GM23338 (cell line): ENCODE results near the gene WEE2. TPM values are rescaled to one million over a fixed set of nuclear protein-coding genes. Genes with fewer than 3 reads are reported as not detected.

Experiments
- ATAC-seq: fragments of 200-7000 bp; cut with Tn5 transposase; 3 replicates; pipeline ENCODE4 v1.9.1; 2020
- DNase-seq: peaks from one replicate; pipeline ENCODE4 v3.0.0-alpha.2; 2015; ENCODE audit warnings: low spot score
- H2AFZ ChIP-seq: fragments of 200-600 bp; sonication (generic); 2 replicates; pipeline ENCODE4 v1.8.0; 2016; ENCODE audit warnings: antibody characterized with exemption, mild to moderate bottlenecking, moderate library complexity
- H3F3A ChIP-seq: fragments of 200-600 bp; sonication (generic); replicated peaks from 2 replicates; pipeline ENCODE4 v1.8.0; 2017; ENCODE audit warnings: antibody characterized with exemption, mixed run types, low read depth
- H3K27ac ChIP-seq: fragments of 200-600 bp; sonication (generic); 2 replicates; pipeline ENCODE4 v1.6.1; 2016; ENCODE audit warnings: low read depth
- H3K27me3 ChIP-seq: fragments of 200-600 bp; sonication (generic); 2 replicates; pipeline ENCODE4 v1.8.0; 2016; ENCODE audit warnings: mild to moderate bottlenecking, mixed run types, moderate library complexity; ENCODE audit not compliant: insufficient read depth
- H3K36me3 ChIP-seq: fragments of 200-600 bp; sonication (generic); 2 replicates; pipeline ENCODE4 v1.8.0; 2016; ENCODE audit warnings: mild to moderate bottlenecking; ENCODE audit not compliant: insufficient read depth
- H3K4me1 ChIP-seq: fragments of 200-600 bp; sonication (generic); 2 replicates; pipeline ENCODE4 v1.8.0; 2016; ENCODE audit warnings: mild to moderate bottlenecking, moderate library complexity; ENCODE audit not compliant: insufficient read depth
- H3K4me2 ChIP-seq: fragments of 200-600 bp; sonication (generic); 2 replicates; pipeline ENCODE4 v1.7.1; 2017; ENCODE audit warnings: mixed run types
- H3K4me3 ChIP-seq: fragments of 200-600 bp; sonication (generic); 2 replicates; pipeline ENCODE4 v1.6.1; 2016; ENCODE audit warnings: mixed run types
- H3K79me2 ChIP-seq: fragments of 200-600 bp; sonication (generic); replicated peaks from 2 replicates; pipeline ENCODE4 v1.8.0; 2017; ENCODE audit warnings: mild to moderate bottlenecking; ENCODE audit not compliant: insufficient read depth
- H3K9me2 ChIP-seq: fragments of 200-600 bp; sonication (generic); 2 replicates; pipeline ENCODE4 v1.8.0; 2017; ENCODE audit not compliant: insufficient read depth
- H4K20me1 ChIP-seq: fragments of 200-600 bp; sonication (generic); replicated peaks from 2 replicates; pipeline ENCODE4 v1.8.0; 2017; ENCODE audit warnings: mild to moderate bottlenecking; ENCODE audit not compliant: insufficient read depth
- H3K27ac Mint-ChIP-seq: 2 replicates; pipeline ENCODE4 v1.8.0; 2020; ENCODE audit warnings: inconsistent platforms, mild to moderate bottlenecking, moderate library complexity, mixed read lengths
- H3K27me3 Mint-ChIP-seq: 3 replicates; pipeline ENCODE4 v1.8.0; 2022; ENCODE audit warnings: low read depth, mild to moderate bottlenecking, moderate library complexity, mixed read lengths, inconsistent platforms; ENCODE audit not compliant: insufficient read depth, poor library complexity
- H3K36me3 Mint-ChIP-seq: 3 replicates; pipeline ENCODE4 v1.8.0; 2021; ENCODE audit warnings: low read depth, mild to moderate bottlenecking, inconsistent platforms, moderate library complexity, mixed read lengths
- H3K4me1 Mint-ChIP-seq: 3 replicates; pipeline ENCODE4 v1.8.0; 2020; ENCODE audit warnings: mild to moderate bottlenecking, inconsistent platforms, mixed read lengths
- H3K4me3 Mint-ChIP-seq: 3 replicates; pipeline ENCODE4 v1.8.0; 2021; ENCODE audit warnings: moderate library complexity, mild to moderate bottlenecking, inconsistent platforms, mixed read lengths
- H3K9me3 Mint-ChIP-seq: 3 replicates; pipeline ENCODE4 v1.8.0; 2020; ENCODE audit warnings: moderate library complexity, mild to moderate bottlenecking, inconsistent platforms, mixed read lengths
- CREB1 ChIP-seq: fragments of 250-450 bp; sonication (Bioruptor Pico); IDR thresholded peaks from 2 replicates; pipeline ENCODE4 v1.5.0; 2020; ENCODE audit warnings: low read depth, mild to moderate bottlenecking, moderate library complexity
- EZH2 ChIP-seq: fragments of 200-600 bp; sonication (generic); IDR thresholded peaks from one replicate; pipeline ENCODE4 v1.8.0; 2017; ENCODE audit warnings: antibody characterized with exemption, mild to moderate bottlenecking, low read depth; ENCODE audit not compliant: unreplicated experiment
- JUNB ChIP-seq: IDR thresholded peaks from one replicate; pipeline ENCODE4 v1.6.1; 2016; ENCODE audit warnings: antibody characterized with exemption; ENCODE audit not compliant: unreplicated experiment
- NANOG ChIP-seq: IDR thresholded peaks from 2 replicates; pipeline ENCODE4 v1.6.1; 2016; ENCODE audit warnings: antibody characterized with exemption, borderline replicate concordance
- POLR2AphosphoS5 ChIP-seq: IDR thresholded peaks from 2 replicates; pipeline ENCODE4 v1.6.1; 2016; ENCODE audit warnings: antibody characterized with exemption, low read depth
- STAT1 ChIP-seq: IDR thresholded peaks from one replicate; pipeline ENCODE4 v1.6.1; 2016; ENCODE audit warnings: antibody characterized with exemption; ENCODE audit not compliant: unreplicated experiment
- ZNF114 ChIP-seq: fragments of 250-450 bp; sonication (Bioruptor Pico); IDR thresholded peaks from 2 replicates; pipeline ENCODE4 v1.5.0; 2020; ENCODE audit warnings: mild to moderate bottlenecking, moderate library complexity
- ZNF462 ChIP-seq: fragments of 250-450 bp; sonication (Bioruptor Pico); IDR thresholded peaks from 2 replicates; pipeline ENCODE4 v1.5.0; 2020; ENCODE audit warnings: mild to moderate bottlenecking, moderate library complexity
- polyA plus RNA-seq: library from polyadenylated mRNA; unstranded; fragments of >200 nt; fragmentation: Nextera tagmentation; extraction: Ambion mirVana; gene quantifications from 2 replicates; pipeline ENCODE4 v1.2.1, GENCODE V29; 2016
- total RNA-seq: library from RNA; depleted of rRNA; stranded (reverse); fragments of >200 nt; shearing (Covaris generic); gene quantifications from 2 replicates; pipeline ENCODE4 v1.2.3, GENCODE V29; 2014
- TF ChIP-seq, protein P1 (sequence below): IDR thresholded peaks from one replicate; pipeline ENCODE4 v1.6.1; 2018; ENCODE audit warnings: antibody characterized with exemption; ENCODE audit not compliant: unreplicated experiment

The WEE2 gene
- total and polyA plus RNA-seq, 2 experiments from 2014 or later: not detected

DNA sequence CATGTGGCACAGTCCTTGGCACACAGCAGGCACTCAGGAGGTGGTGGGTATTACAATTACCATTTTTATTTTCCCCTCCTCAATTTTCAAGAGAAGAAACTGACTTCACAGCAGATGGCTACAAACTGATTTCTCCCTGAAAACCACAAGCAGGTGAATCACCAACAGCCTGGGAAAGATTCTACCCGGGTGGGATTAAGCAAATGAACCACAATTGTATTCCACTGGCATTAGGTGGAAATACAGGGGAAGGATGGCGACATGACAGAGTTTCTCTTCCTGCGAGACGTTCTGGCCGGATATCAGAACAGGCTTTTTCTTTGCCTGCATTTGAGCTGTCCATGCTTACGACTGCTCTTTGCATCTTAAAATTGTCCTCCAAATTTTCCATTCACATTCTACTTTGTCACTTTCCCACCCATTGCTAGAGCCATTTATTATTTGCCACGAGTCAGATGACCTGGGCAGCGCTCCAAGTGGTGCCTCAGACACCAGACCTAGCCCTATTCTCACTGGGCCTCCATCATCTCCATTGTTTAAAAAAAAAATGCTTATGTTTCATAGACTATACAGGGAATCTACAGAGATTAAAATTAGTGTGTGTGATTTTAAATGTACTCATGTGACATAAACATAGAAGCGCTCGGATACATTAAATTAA lies 10.8 kb upstream of the WEE2 start:
- Mint-ChIP-seq H3K4me1 (peaks cover 60% of the 10 kb centered on the region), H3K27ac (no peak overlapping the region), H3K36me3 (no peaks in the 10 kb centered on the region), H3K4me3 (no peak overlapping the region), H3K27me3 (peaks cover 4% of the 10 kb centered on the region), H3K9me3 (no peaks in the 10 kb centered on the region)
- no peak for ATAC-seq
- Histone ChIP-seq H3K79me2 (peaks cover 76% of the 10 kb centered on the region), H4K20me1 (peaks cover 7% of the 10 kb centered on the region; the same call in 1 of the 2 replicates), H3K36me3 (no peaks in the 10 kb centered on the region), H3K9me2 (no peaks in the 10 kb centered on the region), H3K27ac (no peak overlapping the region), H2AFZ (no peak overlapping the region), H3K4me1 (peaks cover 45% of the 10 kb centered on the region), H3F3A (peaks cover 3% of the 10 kb centered on the region; the same call in 1 of the 2 replicates), H3K27me3 (peaks cover 1% of the 10 kb centered on the region; the same call in 1 of the 2 replicates), H3K4me2 (peak overlapping the region; percentile 41; the same call in 1 of the 2 replicates), H3K4me3 (no peak overlapping the region)
- DNase-seq: no peak
- TF ChIP-seq POLR2AphosphoS5 (no peak), CREB1 (CRISPR knock-in tag) (no peak), ZNF462 (CRISPR knock-in tag) (no peak)

DNA sequence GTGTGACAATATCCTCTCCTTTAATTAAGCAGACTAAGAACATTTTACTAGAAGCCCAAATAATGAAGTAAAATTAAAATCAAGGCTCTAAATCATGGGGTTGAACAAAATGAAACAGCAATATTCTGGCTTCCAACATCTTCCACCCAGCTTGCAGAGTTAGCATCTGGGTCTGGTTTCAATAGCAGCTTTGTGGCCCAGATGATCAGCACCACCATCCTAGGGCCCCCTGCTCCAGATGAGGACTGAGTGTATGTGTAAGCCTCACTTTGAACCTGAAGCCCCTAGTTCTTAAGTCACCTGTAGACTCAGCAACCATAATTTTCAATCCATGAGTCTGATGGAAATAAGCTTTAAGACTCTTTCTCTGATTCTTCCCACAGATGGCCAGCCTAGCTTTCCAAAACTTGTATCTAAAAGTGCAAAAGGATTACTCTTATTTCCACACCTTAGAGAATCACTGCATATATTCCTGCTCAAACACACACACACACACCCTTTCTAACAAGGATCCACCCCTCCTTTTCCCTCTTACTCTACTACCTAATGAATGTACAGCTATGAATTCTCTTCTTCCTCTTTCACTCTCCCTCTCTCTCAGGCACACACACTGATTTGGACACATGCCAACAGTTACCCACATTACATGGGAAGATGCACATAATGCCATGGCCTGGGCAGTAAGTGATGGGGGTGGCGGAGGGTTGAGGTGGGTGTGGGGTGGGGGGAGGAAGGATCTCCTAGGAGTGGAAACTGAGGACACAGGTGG lies 9.7 kb upstream of the WEE2 start:
- Histone ChIP-seq H3K27ac (no peak overlapping the region), H3K9me2 (no peaks in the 10 kb centered on the region), H2AFZ (no peak overlapping the region), H4K20me1 (peaks cover 7% of the 10 kb centered on the region; the same call in 1 of the 2 replicates), H3K27me3 (peaks cover 12% of the 10 kb centered on the region), H3F3A (peaks cover 3% of the 10 kb centered on the region; the same call in 1 of the 2 replicates), H3K4me2 (no peak overlapping the region), H3K4me1 (peaks cover 49% of the 10 kb centered on the region), H3K36me3 (no peaks in the 10 kb centered on the region), H3K4me3 (no peak overlapping the region), H3K79me2 (peaks cover 65% of the 10 kb centered on the region)
- peaks cover 6% of the 10 kb centered on the region for H3K27me3 Mint-ChIP-seq
- no peak overlapping the region for H3K4me3 Mint-ChIP-seq
- no peak overlapping the region for H3K27ac Mint-ChIP-seq
- H3K36me3 Mint-ChIP-seq: no peaks in the 10 kb centered on the region
- H3K4me1 Mint-ChIP-seq: peaks cover 58% of the 10 kb centered on the region
- no peak for ATAC-seq
- no peaks in the 10 kb centered on the region for H3K9me3 Mint-ChIP-seq
- DNase-seq: no peak
- TF ChIP-seq EZH2 (no peak), STAT1 (no peak), JUNB (no peak), NANOG (no peak), ZNF114 (CRISPR knock-in tag) (no peak)
- TF ChIP-seq, protein P1, sequence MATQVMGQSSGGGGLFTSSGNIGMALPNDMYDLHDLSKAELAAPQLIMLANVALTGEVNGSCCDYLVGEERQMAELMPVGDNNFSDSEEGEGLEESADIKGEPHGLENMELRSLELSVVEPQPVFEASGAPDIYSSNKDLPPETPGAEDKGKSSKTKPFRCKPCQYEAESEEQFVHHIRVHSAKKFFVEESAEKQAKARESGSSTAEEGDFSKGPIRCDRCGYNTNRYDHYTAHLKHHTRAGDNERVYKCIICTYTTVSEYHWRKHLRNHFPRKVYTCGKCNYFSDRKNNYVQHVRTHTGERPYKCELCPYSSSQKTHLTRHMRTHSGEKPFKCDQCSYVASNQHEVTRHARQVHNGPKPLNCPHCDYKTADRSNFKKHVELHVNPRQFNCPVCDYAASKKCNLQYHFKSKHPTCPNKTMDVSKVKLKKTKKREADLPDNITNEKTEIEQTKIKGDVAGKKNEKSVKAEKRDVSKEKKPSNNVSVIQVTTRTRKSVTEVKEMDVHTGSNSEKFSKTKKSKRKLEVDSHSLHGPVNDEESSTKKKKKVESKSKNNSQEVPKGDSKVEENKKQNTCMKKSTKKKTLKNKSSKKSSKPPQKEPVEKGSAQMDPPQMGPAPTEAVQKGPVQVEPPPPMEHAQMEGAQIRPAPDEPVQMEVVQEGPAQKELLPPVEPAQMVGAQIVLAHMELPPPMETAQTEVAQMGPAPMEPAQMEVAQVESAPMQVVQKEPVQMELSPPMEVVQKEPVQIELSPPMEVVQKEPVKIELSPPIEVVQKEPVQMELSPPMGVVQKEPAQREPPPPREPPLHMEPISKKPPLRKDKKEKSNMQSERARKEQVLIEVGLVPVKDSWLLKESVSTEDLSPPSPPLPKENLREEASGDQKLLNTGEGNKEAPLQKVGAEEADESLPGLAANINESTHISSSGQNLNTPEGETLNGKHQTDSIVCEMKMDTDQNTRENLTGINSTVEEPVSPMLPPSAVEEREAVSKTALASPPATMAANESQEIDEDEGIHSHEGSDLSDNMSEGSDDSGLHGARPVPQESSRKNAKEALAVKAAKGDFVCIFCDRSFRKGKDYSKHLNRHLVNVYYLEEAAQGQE: no peak
